PC-3 (cell line): ENCODE measurements around the gene CDC25A.

ENCODE experiments used
- EZH2 ChIP-seq: fragments of 300-600 bp; sonication (generic); IDR thresholded peaks from one replicate; pipeline ENCODE4 v1.6.1; 2017; ENCODE audit warnings: antibody characterized with exemption, mild to moderate bottlenecking, low read length; ENCODE audit not compliant: unreplicated experiment
- EZH2phosphoT487 ChIP-seq: fragments of 300-600 bp; sonication (generic); IDR thresholded peaks from 2 replicates; pipeline ENCODE4 v1.6.1; 2018; ENCODE audit warnings: mild to moderate bottlenecking, antibody characterized with exemption, low read length, borderline replicate concordance
- TF ChIP-seq, protein P1 (sequence below): fragments of 300-600 bp; sonication (generic); conservative IDR thresholded peaks from 2 replicates; pipeline ENCODE4 v1.5.1; 2017; ENCODE audit warnings: antibody characterized with exemption, low read depth, mild to moderate bottlenecking, low read length

DNA sequence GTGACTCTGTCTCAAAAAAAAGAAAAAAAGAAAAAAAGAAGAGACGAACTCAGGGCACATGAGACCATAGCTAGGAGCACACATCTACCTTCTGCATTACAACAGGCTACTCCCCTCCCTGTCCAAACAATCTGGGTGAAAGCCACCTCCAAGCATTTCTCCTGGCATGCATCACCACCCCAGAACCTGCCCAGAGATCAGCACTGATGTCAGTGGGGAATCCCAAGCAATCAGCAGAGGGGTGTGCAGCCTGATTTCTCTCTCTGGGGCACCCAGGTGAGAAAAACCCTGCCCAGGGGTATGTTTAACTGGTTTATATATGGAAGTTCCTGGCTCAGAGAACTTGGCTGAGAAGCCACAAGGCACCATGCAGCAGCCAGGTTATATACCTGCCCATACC lies 59.4 kb downstream of the CDC25A start:
- TF ChIP-seq, protein P1, sequence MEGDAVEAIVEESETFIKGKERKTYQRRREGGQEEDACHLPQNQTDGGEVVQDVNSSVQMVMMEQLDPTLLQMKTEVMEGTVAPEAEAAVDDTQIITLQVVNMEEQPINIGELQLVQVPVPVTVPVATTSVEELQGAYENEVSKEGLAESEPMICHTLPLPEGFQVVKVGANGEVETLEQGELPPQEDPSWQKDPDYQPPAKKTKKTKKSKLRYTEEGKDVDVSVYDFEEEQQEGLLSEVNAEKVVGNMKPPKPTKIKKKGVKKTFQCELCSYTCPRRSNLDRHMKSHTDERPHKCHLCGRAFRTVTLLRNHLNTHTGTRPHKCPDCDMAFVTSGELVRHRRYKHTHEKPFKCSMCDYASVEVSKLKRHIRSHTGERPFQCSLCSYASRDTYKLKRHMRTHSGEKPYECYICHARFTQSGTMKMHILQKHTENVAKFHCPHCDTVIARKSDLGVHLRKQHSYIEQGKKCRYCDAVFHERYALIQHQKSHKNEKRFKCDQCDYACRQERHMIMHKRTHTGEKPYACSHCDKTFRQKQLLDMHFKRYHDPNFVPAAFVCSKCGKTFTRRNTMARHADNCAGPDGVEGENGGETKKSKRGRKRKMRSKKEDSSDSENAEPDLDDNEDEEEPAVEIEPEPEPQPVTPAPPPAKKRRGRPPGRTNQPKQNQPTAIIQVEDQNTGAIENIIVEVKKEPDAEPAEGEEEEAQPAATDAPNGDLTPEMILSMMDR, result no peak
- TF ChIP-seq EZH2, result no peak
- TF ChIP-seq EZH2phosphoT487, result no peak
